ENCODE measurements around the gene AP5Z1. TPM values are rescaled to one million over a fixed set of nuclear protein-coding genes. Genes with fewer than 3 reads are reported as not detected.

Gene AP5Z1
- total RNA-seq, 1 experiment from 2014 or later = 38.3 TPM

- Histone ChIP-seq H3K4ac (ENCODE audit: low read depth, low read length) (no peak overlapping the region), H3K27ac (ENCODE audit: insufficient read length, low read depth, low read length) (no peak overlapping the region), H2AK5ac (ENCODE audit: insufficient read length, low read length) (no peak overlapping the region), H2AFZ (ENCODE audit: low read length) (no peak overlapping the region), H4K5ac (ENCODE audit: insufficient read length, low read depth, low read length) (no peak overlapping the region), H3K4me1 (ENCODE audit: insufficient read depth, low read length) (no peaks in the 10 kb centered on the region), H3K79me2 (ENCODE audit: insufficient read depth, low read length) (no peaks in the 10 kb centered on the region), H3T11ph (ENCODE audit: low read length) (no peak overlapping the region), H4K8ac (replicated peaks; ENCODE audit: insufficient read length, low read depth, low read length) (no peak overlapping the region), H2BK20ac (ENCODE audit: low read depth, low read length, poor library complexity, severe bottlenecking) (no peak overlapping the region), H3K9me3 (ENCODE audit: control insufficient read depth, low read depth, low read length) (no peaks in the 10 kb centered on the region), H3K56ac (ENCODE audit: insufficient read length, low read depth, low read length) (no peak overlapping the region), H3K4me2 (ENCODE audit: insufficient read depth, insufficient read length, low read length) (no peak overlapping the region), H2BK120ac (ENCODE audit: low read depth, low read length, poor library complexity, severe bottlenecking) (no peak overlapping the region), H2BK15ac (ENCODE audit: low read depth, low read length) (no peak overlapping the region), H3K23ac (ENCODE audit: insufficient read length, low read depth, low read length) (no peak overlapping the region), H3K79me1 (ENCODE audit: insufficient read depth, low read depth, low read length, poor library complexity, severe bottlenecking) (no peaks in the 10 kb centered on the region), H3K23me2 (ENCODE audit: insufficient read length, low read depth, low read length, poor library complexity, severe bottlenecking) (no peaks in the 10 kb centered on the region), H2BK12ac (ENCODE audit: insufficient read length, low read depth, low read length) (no peak overlapping the region), H2BK5ac (ENCODE audit: insufficient read length, low read length) (no peak overlapping the region), H4K20me1 (ENCODE audit: control insufficient read depth, insufficient read depth, insufficient read length) (no peaks in the 10 kb centered on the region), H4K91ac (ENCODE audit: insufficient read length, low read depth, low read length) (no peak overlapping the region), H3K9ac (ENCODE audit: extremely low read depth, insufficient read length, low read length) (no peak overlapping the region), H3K18ac (ENCODE audit: insufficient read length, low read depth, low read length) (no peak overlapping the region), H3K14ac (ENCODE audit: insufficient read depth, low read length) (no peak overlapping the region; the same call in 1 of the 2 replicates), H3K27me3 (ENCODE audit: insufficient read depth, low read length) (no peaks in the 10 kb centered on the region)
- H3K27ac Mint-ChIP-seq = no peak overlapping the region
- no peaks in the 10 kb centered on the region for H3K9me3 Mint-ChIP-seq
- peaks cover 7% of the 10 kb centered on the region; the same call in 1 of the 2 replicates for H3K27me3 Mint-ChIP-seq (ENCODE audit: low read depth)
- TF ChIP-seq CTCF (conservative IDR thresholded peaks at IDR 0.05) = no peak
- peaks cover 4 to 9% of the 10 kb centered on the region in 2 experiments; a peak in 3 of 4 replicates for H3K4me1 Mint-ChIP-seq
- no peak overlapping the region for H3K4me3 Mint-ChIP-seq
- WGBS (ENCODE audit: extremely low coverage, insufficient read length, low lambda C conversion rate) = no CpG with 5 or more reads among the region's 20 CpGs
- peaks cover 0 to 1% (median 0%) of the 10 kb centered on the region in 3 experiments; a peak in 1 of 7 replicates for H3K36me3 Mint-ChIP-seq (ENCODE audit: insufficient read depth in 1 of 3, low read depth in 3 of 3)
- no peak for DNase-seq
Measured at GRCh38 chr7:4727914-4728705, 47.3 kb upstream of the AP5Z1 start.

Measured in H9 (cell line).